Endothelial cell of umbilical vein (primary cell): ENCODE data around the gene PTGDR2. TPM values are rescaled to one million over a fixed set of nuclear protein-coding genes. Genes with fewer than 3 reads are reported as not detected.
A peak's percentile ranks its signal among the peaks of the same experiment; 100 is the strongest.

Source experiments
- BruUV-seq: library from RNA; stranded (reverse); fragments of 400-500 nt; replicated peaks from 2 replicates; lab custom pipeline; 2021; lab: Mats Ljungman, UMichigan
- CTCF ChIA-PET: fragments of 300-600, 350-600 bp; sonication (Branson Sonifier 250); formaldehyde crosslinking; loops from one replicate; lab custom pipeline; 2021; ENCODE audit warnings: antibody characterized with exemption, inconsistent platforms; lab: Charles Lee
- POLR2A ChIA-PET: fragments of 300-600, 350-600 bp; sonication (Branson Sonifier 250); formaldehyde crosslinking; loops from one replicate; lab custom pipeline; 2021; ENCODE audit warnings: antibody characterized with exemption, inconsistent platforms; lab: Charles Lee
- DNase-seq: peaks from one replicate; pipeline ENCODE4 v3.0.0-alpha.2; 2011; ENCODE audit warnings: low read depth, low spot score
- FAIRE-seq: peaks from 2 replicates; lab custom pipeline; 2011; peaks lifted over from hg19 to GRCh38; lab: Jason Lieb, UNC
- H2AFZ ChIP-seq: 2 replicates; pipeline ENCODE4 v1.6.0; 2012; ENCODE audit warnings: low read depth, low read length, control low read depth, inconsistent platforms
- H3K27ac ChIP-seq: 2 replicates; pipeline ENCODE4 v1.5.1; 2011; ENCODE audit warnings: low read depth, mild to moderate bottlenecking, control low read depth, low read length, moderate library complexity; ENCODE audit not compliant: insufficient read depth
- H3K27me3 ChIP-seq, 2 experiments: 2 replicates each; pipeline versions ENCODE4 v1.6.0 to v1.6.1; 2011; ENCODE audit warnings: low read length in 2 of 2, mixed read lengths in 1 of 2; ENCODE audit not compliant: control insufficient read depth in 2 of 2, insufficient read depth in 2 of 2
- H3K36me3 ChIP-seq, 2 experiments: 2 replicates in 1 of 2; 3 replicates in 1 of 2; pipeline ENCODE4 v1.5.1; 2011; ENCODE audit warnings: low read length in 2 of 2, mild to moderate bottlenecking in 1 of 2, moderate library complexity in 1 of 2; ENCODE audit not compliant: control insufficient read depth in 2 of 2, insufficient read depth in 2 of 2; ENCODE audit errors: extremely low read depth in 1 of 2
- H3K4me1 ChIP-seq: 3 replicates; pipeline ENCODE4 v1.5.1; 2011; ENCODE audit warnings: mild to moderate bottlenecking, low read length; ENCODE audit not compliant: control insufficient read depth, insufficient read depth; ENCODE audit errors: extremely low read depth
- H3K4me2 ChIP-seq: 2 replicates; pipeline ENCODE4 v1.6.1; 2011; ENCODE audit warnings: low read length, control low read depth, mixed read lengths; ENCODE audit not compliant: insufficient read depth
- H3K4me3 ChIP-seq, 3 experiments: fragments of 200-600 bp in 1 of 3; sonication (generic), shearing (Covaris generic) in 1 of 3; replicated peaks in 1 of 3; 2 replicates each; pipeline ENCODE4 v1.5.1; 2011 to 2016; ENCODE audit warnings: control low read depth in 3 of 3, low read length in 3 of 3, mild to moderate bottlenecking in 2 of 3, inconsistent platforms in 1 of 3, low read depth in 1 of 3, moderate library complexity in 1 of 3; ENCODE audit not compliant: insufficient read depth in 1 of 3
- H3K79me2 ChIP-seq: 2 replicates; pipeline ENCODE4 v1.6.0; 2012; ENCODE audit warnings: low read length, inconsistent platforms; ENCODE audit not compliant: control insufficient read depth, insufficient read depth
- H3K9ac ChIP-seq: replicated peaks from 2 replicates; pipeline ENCODE3; 2011; ENCODE audit warnings: low read length, control low read depth; ENCODE audit not compliant: insufficient read depth; ENCODE audit errors: extremely low read depth
- H3K9me1 ChIP-seq: replicated peaks from 3 replicates; pipeline ENCODE4 v1.6.0; 2011; ENCODE audit warnings: mild to moderate bottlenecking, low read length; ENCODE audit not compliant: control insufficient read depth, insufficient read depth; ENCODE audit errors: extremely low read depth
- H3K9me3 ChIP-seq: replicated peaks from 2 replicates; pipeline ENCODE4 v1.5.1; 2012; ENCODE audit warnings: low read length, inconsistent platforms; ENCODE audit not compliant: control insufficient read depth, insufficient read depth
- H4K20me1 ChIP-seq: replicated peaks from 2 replicates; pipeline ENCODE3; 2011; ENCODE audit warnings: mild to moderate bottlenecking, low read length; ENCODE audit not compliant: control insufficient read depth, insufficient read depth; ENCODE audit errors: extremely low read depth
- EZH2 ChIP-seq: IDR thresholded peaks from 2 replicates; pipeline ENCODE4 v1.6.1; 2012; ENCODE audit warnings: borderline replicate concordance, low read depth, mild to moderate bottlenecking, moderate library complexity, low read length, inconsistent platforms; ENCODE audit not compliant: severe bottlenecking
- FOS ChIP-seq: IDR thresholded peaks from 2 replicates; pipeline ENCODE4 v1.6.1; 2011; ENCODE audit warnings: mild to moderate bottlenecking, low read length, moderate library complexity, borderline replicate concordance; ENCODE audit not compliant: insufficient read depth
- GATA2 ChIP-seq: IDR thresholded peaks from 2 replicates; pipeline ENCODE4 v1.7.0; 2011; ENCODE audit warnings: low read depth, mild to moderate bottlenecking, moderate library complexity, mixed read lengths, low read length; ENCODE audit not compliant: insufficient read length, insufficient read depth
- MAX ChIP-seq: IDR thresholded peaks from 2 replicates; pipeline ENCODE4 v1.6.1; 2011; ENCODE audit not compliant: insufficient read depth, insufficient read length
- POLR2A ChIP-seq: IDR thresholded peaks from 2 replicates; pipeline ENCODE4 v1.6.1; 2012; ENCODE audit warnings: low read depth, mild to moderate bottlenecking, control low read depth, low read length
- POLR2AphosphoS5 ChIP-seq: IDR thresholded peaks from 2 replicates; pipeline ENCODE4 v1.6.1; 2012; ENCODE audit warnings: low read depth, mild to moderate bottlenecking, control low read depth, low read length, moderate library complexity; ENCODE audit not compliant: insufficient read depth
- dilution Hi-C: fragments of 300-500 bp; cut with MboI; formaldehyde crosslinking; loops from one replicate; pipeline ENCODE4 v1.15.0; 2019; ENCODE audit warnings: low sequenced_read_pairs; ENCODE audit not compliant: extremely low pct_ligation_motif_present
- intact Hi-C: fragments of 100-400 bp; cut with micrococcal nuclease; formaldehyde crosslinking; loops from one replicate; pipeline ENCODE4 v1.10.0; 2022
- polyA plus RNA-seq, 4 experiments: library from polyadenylated mRNA; depleted of rRNA in 3 of 4; stranded (reverse) in 3 of 4; unstranded in 1 of 4; fragments of >200 nt; gene quantifications; 2 replicates each; pipeline versions ENCODE4 v1.2.1 to v1.2.3, GENCODE V29; 2011 to 2012; ENCODE audit warnings: missing spikeins in 1 of 4
- total RNA-seq: library from RNA; stranded (reverse); gene quantifications from 2 replicates; pipeline ENCODE4 v1.2.3, GENCODE V29; 2021

PTGDR2 gene
- total and polyA plus RNA-seq, 2 donors (not counting 3 experiments of a cell fraction or from before 2014, with no cell fraction given), result 0.15 TPM; not detected in 1

GRCh38 chr11:60844045-60844869 is 11.5 kb downstream of the PTGDR2 start:
- CTCF ChIA-PET, result interaction anchor here (1.0 to 5.0 kb wide), 7 partner anchors 9 to 69 kb away, joined by 3 to 34 read pairs (median 7); partner anchors contain the start of gene TMEM109
- no peak overlapping the region for H2AFZ ChIP-seq
- POLR2A ChIA-PET, result no interaction called here
- DNase-seq (no peak), FAIRE-seq (peak; percentile 43)
- no TSS peak for BruUV-seq
- no peak for TF ChIP-seq FOS
- no peak for TF ChIP-seq EZH2
- TF ChIP-seq POLR2AphosphoS5, result no peak
- no peak for TF ChIP-seq MAX
- no peak for TF ChIP-seq POLR2A
- TF ChIP-seq GATA2, result no peak
- peaks cover 51% of the 10 kb centered on the region for H3K79me2 ChIP-seq
- no peaks in the 10 kb centered on the region for H3K27me3 ChIP-seq
- no peak overlapping the region for H3K27ac ChIP-seq
- no peaks in the 10 kb centered on the region for H4K20me1 ChIP-seq
- peak overlapping the region in 2 of 3 experiments; percentile 64 to 74 for H3K4me3 ChIP-seq
- H3K4me2 ChIP-seq, result peak overlapping the region; percentile 79
- peak overlapping the region; percentile 77 for H3K9ac ChIP-seq
- peaks cover 37% of the 10 kb centered on the region for H3K4me1 ChIP-seq
- no peaks in the 10 kb centered on the region for H3K9me3 ChIP-seq
- H3K36me3 ChIP-seq, result peaks cover 0 to 13% of the 10 kb centered on the region in 2 experiments
- intact Hi-C loops (no loop called here), dilution Hi-C loops (no loop called here)
- no peaks in the 10 kb centered on the region for H3K9me1 ChIP-seq
